ENCODE results near the gene RERE. TPM values are rescaled to one million over a fixed set of nuclear protein-coding genes. Genes with fewer than 3 reads are reported as not detected.

Gene RERE
- 100 to 1,000 TPM; 118 to 137 (median 129) TPM for polyA plus RNA-seq (ENCODE audit: insufficient read length in 3 of 3)

- DNase-seq (ENCODE audit: low read depth in 3 of 3, low spot score in 2 of 3) = peak in 2 of 3 donors; percentile 84 to 90
Measured at GRCh38 chr1:8817412-8818324, at the start of gene RERE. Gene RERE (minus strand): TSS chr1:8817640.

- DNase-seq (ENCODE audit: low read depth in 3 of 3, low spot score in 2 of 3) = no peak
Measured at GRCh38 chr1:8866792-8867415, 49.5 kb upstream of the RERE start.

DNA sequence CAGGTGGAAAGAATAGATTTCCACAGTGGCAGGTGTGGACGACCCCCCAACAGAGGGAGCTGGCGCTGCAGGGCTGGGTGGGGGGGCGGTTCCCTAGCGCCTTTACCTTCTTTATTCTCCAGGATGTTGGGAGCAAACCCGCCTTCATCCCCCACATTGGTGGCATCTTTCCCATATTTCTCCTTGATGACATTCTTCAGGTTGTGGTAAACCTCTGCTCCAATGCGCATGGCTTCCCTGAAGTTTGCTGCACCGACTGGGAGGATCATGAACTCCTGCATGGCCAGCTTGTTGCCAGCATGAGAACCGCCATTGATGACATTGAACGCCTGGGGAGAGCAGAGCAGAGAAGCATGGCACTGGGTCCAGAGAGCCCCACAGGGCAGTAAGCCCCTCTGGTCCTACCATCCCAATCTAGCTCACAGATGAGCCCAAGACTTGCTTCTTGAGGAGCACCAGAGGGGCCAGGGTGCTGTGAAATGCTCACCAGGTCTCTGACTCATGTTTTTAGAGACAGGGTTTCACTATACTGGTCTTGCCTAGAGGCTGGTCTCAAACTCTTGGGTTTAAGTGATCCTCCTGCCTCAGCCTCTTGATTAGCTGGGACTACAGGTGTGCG, 48.8 kb upstream of the RERE start:
- DNase-seq (ENCODE audit: low read depth in 3 of 3, low spot score in 2 of 3) = no peak

DNA sequence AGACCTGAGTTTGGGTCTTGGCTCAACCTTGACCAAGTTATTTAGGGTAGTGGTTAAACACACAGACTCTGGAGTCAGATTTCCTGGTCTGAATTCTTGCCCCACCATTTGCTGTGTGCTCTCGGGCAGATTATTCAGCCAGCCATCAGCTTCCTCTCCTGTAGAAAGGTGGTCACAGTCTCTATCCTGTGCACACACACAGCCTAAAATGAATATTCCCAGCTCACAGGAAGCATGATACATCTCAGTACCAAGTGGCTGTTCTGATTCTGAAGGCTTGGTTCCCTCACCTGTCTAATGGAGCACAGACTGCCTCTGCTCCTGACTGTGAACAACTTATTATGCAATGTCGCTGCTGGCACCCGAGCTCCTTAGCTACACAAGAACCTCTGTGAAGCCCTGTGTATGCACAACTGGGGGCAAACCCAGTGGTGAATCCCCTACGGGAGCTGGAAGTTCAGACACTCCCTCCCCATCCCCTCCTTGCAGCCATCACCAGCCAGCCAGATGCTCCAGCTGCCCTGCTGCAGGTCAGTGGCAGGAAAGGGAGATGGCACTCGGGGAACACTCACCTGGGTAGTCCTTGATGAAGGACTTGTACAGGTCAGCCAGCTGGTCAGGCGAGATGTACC, 47.4 kb upstream of the RERE start:
- DNase-seq (ENCODE audit: low read depth in 3 of 3, low spot score in 2 of 3) = no peak

- DNase-seq (ENCODE audit: low read depth in 3 of 3, low spot score in 2 of 3) = no peak
Measured at GRCh38 chr1:8863794-8864233, 46.4 kb upstream of the RERE start.

DNA sequence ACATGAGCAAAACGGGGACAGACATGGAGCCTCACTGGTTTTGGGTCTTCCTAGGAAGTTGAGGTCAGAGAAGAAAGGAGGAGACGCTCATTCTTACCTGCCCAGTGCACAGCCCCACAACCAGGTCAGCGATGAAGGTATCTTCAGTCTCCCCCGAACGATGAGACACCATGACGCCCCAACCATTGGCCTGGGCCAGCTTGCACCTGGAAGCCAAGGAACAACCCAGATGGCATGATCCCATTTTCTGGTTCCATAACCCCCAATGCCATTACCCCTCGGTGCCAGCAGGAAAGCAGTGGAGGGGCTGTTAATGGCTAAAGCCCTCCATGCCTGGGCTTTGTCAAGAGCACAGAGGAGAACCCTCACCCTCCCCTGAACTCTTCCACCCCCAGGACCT, 45.7 kb upstream of the RERE start:
- DNase-seq (ENCODE audit: low read depth in 3 of 3, low spot score in 2 of 3) = no peak

- DNase-seq (ENCODE audit: low read depth in 3 of 3, low spot score in 2 of 3) = no peak
Measured at GRCh38 chr1:8862528-8862927, 45.1 kb upstream of the RERE start.

- no peak for DNase-seq (ENCODE audit: low read depth in 3 of 3, low spot score in 2 of 3)
Measured at GRCh38 chr1:8860738-8861516, 43.5 kb upstream of the RERE start.

GRCh38 chr1:8858888-8859706, 41.7 kb upstream of the RERE start:
- DNase-seq (ENCODE audit: low read depth in 3 of 3, low spot score in 2 of 3) = peak in 1 of 3 donors; percentile 54

- DNase-seq (ENCODE audit: low read depth in 3 of 3, low spot score in 2 of 3) = no peak
Measured at GRCh38 chr1:8858112-8858668, 40.8 kb upstream of the RERE start.

DNA sequence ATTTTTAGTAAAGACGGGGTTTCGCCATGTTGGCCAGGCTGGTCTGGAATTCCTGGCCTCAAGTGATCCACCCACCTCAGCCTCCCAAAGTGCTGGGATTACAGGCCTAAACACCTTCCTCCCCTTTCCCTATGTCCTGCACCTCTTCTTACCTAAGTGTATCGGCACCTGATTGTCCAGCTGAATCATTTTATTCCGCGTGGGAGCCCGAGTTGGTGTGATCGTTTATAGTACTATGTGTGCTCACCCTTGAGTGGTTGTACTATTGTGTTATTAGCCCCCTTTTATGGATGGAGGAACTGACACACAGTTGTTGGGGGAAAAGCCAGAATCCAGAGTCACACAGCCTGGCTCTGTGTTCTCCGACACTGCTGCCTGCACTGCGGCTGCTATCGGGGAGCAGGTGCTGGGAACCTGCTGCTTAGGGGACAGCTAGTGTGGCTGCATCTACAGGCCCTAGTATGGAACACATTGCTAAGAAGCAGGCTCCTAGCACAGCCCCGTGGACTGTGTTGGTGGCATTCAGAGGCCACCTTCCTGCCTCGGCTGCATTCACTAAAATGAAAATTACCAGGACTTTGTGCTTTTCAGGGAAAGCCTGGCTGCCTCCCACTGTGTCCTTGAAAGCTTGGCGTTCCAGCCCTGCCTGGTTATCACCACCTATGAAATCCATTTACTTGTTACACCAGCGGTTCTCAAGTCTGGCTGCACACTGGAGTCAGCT, 39.4 kb upstream of the RERE start:
- no peak for DNase-seq (ENCODE audit: low read depth in 3 of 3, low spot score in 2 of 3)

DNA sequence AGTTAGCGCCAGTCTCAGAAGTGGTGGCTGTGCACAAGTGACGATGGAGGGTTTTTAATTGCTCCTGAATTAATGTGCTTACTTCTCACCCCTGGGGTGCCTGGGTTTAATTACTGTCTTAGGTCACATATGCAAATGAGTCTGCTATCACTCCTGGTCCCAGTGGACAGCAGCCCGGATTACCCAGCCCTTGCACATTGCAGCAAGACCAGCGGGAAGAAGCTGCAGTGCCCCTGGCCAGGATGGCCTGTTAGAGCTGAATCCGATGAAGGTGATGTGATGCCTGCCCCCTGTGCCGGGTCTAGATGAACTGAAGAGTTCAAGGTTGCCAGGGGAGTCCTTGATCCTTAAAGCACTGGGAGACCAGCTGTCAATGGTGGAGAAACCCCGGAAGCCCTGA, 36.8 kb upstream of the RERE start:
- DNase-seq (ENCODE audit: low read depth in 3 of 3, low spot score in 2 of 3) = no peak

DNA sequence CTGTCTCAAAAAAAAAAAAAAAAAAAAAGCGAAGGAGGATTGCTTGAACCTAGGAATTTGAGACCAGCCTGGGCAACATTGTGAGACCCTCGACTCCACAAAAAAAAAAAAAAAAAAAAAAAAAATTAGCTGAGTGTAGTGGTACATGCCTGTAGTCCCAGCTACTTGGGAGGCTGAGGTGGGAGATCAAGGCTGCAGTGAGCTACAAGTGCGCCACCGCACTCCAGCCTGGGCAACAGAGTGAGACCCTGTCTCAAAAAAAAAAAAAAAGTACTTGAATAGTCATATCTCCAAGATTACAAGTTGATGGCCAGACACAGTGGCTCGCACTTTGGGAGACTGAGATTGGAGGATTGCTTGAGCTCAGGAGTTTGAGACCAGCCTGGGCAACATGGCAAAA, 33.6 kb upstream of the RERE start:
- no peak for DNase-seq (ENCODE audit: low read depth in 3 of 3, low spot score in 2 of 3)

DNA sequence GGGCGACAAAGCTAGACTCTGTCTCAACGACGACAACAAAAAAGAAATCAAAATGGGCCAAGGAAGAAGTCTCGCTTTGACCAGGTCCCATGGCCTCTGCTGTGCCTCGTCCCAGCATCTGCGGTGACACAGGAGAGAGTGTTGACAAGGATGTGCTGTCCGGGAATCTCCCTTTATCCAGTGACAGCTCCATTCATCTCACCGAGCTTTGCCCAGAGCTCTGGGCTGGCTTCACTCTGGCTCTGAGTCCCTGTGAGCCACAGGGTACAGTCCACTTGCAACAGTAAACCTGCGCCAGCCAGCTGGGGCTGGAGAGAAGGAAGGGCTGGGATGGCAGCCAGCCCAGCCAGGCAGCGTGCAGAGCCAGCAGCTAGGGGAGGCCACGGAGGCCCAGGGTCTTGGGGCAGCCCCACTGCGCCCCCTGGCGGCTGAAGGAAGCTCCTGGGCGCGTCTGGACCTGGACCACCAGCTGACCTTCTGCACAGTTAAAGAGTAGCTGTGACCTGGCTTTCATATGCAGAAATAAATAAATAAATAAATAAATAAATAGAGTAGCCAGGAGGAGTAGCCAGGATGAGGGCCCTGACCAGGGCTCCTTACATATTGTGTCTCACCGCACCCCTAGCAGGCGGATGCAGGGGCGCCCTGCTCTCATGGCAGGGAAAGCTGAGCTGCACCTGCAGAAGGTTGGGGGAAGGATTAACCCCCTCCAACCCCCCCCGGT, 31.4 kb upstream of the RERE start:
- DNase-seq (ENCODE audit: low read depth in 3 of 3, low spot score in 2 of 3) = peak; percentile 76 to 86 (median 78)

- DNase-seq (ENCODE audit: low read depth in 3 of 3, low spot score in 2 of 3) = no peak
Measured at GRCh38 chr1:8847990-8848389, 30.6 kb upstream of the RERE start.

GRCh38 chr1:8846263-8846662, 28.8 kb upstream of the RERE start:
- DNase-seq (ENCODE audit: low read depth in 3 of 3, low spot score in 2 of 3) = no peak

Data from right renal cortex interstitium (tissue), 3 donors.